ENCODE measurements around the gene GRM7. TPM values are rescaled to one million over a fixed set of nuclear protein-coding genes. Genes with fewer than 3 reads are reported as not detected.

Gene GRM7
- total and polyA plus RNA-seq, 9 donors, result 0.18 to 0.85 (median 0.26) TPM; not detected in 3

DNA sequence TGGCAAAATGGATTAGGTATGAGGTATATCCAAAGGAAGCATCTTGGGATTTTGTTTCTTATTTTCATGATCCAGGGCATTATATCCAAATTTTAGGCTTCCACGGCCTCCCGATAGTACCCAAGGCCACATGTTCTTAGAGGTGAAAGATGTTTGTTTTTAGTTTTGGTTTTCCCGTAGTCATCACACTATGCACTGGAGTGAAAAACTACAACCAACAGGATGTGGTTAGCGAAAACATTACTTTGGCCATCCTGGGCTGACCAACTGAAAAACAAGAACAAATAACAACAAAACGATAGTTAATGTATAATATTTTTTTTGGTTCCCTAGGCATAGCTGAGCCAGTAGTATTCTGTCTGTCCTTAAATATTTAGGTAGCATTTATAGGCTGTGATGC lies 749.7 kb downstream of the GRM7 start:
- no peaks in the 10 kb centered on the region for H3K9me3 ChIP-seq
- no peaks in the 10 kb centered on the region for H3K4me1 ChIP-seq (ENCODE audit: insufficient read depth)
- WGBS, 3 donors, result 21 to 51% (median 28%) methylated on average over 5 of the region's 5 CpGs
- DNase-seq, result no peak
- no peaks in the 10 kb centered on the region for H3K27me3 ChIP-seq
- H3K36me3 ChIP-seq, result no peaks in the 10 kb centered on the region
- H3K27ac ChIP-seq, result no peak overlapping the region
- TF ChIP-seq, protein P1, sequence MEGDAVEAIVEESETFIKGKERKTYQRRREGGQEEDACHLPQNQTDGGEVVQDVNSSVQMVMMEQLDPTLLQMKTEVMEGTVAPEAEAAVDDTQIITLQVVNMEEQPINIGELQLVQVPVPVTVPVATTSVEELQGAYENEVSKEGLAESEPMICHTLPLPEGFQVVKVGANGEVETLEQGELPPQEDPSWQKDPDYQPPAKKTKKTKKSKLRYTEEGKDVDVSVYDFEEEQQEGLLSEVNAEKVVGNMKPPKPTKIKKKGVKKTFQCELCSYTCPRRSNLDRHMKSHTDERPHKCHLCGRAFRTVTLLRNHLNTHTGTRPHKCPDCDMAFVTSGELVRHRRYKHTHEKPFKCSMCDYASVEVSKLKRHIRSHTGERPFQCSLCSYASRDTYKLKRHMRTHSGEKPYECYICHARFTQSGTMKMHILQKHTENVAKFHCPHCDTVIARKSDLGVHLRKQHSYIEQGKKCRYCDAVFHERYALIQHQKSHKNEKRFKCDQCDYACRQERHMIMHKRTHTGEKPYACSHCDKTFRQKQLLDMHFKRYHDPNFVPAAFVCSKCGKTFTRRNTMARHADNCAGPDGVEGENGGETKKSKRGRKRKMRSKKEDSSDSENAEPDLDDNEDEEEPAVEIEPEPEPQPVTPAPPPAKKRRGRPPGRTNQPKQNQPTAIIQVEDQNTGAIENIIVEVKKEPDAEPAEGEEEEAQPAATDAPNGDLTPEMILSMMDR (IDR thresholded peaks at IDR 0.05), result no peak
- TF ChIP-seq POLR2A (IDR thresholded peaks at IDR 0.05) (no peak), EP300 (IDR thresholded peaks at IDR 0.05) (no peak)
- no peak overlapping the region for H3K4me3 ChIP-seq
- intact Hi-C loops (cut with DNase I), result no loop called here

DNA sequence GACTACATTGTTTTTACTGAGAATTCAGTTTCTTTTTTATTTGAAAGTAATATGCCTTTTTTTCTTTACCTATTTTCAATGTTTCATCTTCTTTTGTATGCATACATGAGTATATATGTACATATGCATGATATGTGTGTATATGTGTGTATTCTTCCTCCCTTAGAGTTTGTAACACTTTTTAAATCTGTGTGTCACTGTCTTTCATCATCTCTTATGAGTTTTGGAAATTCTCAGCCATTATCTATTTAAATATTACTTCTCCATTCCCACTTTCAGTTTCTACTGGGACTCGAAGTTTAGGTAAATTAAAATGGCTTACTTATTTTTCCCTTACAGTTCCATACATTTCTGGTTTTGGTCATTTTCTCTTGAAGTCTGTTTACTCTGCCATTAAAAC lies 754.1 kb downstream of the GRM7 start:
- WGBS, 3 donors, result 76 to 84% (median 80%) methylated on average over 1 of the region's 1 CpG
- no peak for TF ChIP-seq EP300 (IDR thresholded peaks at IDR 0.05)
- TF ChIP-seq, protein P1 (IDR thresholded peaks at IDR 0.05), result no peak
- no peak for TF ChIP-seq POLR2A (IDR thresholded peaks at IDR 0.05)
- H3K4me1 ChIP-seq (ENCODE audit: insufficient read depth), result no peaks in the 10 kb centered on the region
- no peaks in the 10 kb centered on the region for H3K36me3 ChIP-seq
- H3K9me3 ChIP-seq, result no peaks in the 10 kb centered on the region
- intact Hi-C loops (cut with DNase I), result no loop called here
- no peaks in the 10 kb centered on the region for H3K27me3 ChIP-seq
- no peak overlapping the region for H3K4me3 ChIP-seq
- DNase-seq, result no peak
- H3K27ac ChIP-seq, result no peak overlapping the region

- H3K36me3 ChIP-seq, result no peaks in the 10 kb centered on the region
- no peaks in the 10 kb centered on the region for H3K4me1 ChIP-seq (ENCODE audit: insufficient read depth)
- 94 to 95% (median 94%) methylated on average over 2 of the region's 2 CpGs for WGBS, 3 donors
- DNase-seq, result no peak
- no peak overlapping the region for H3K27ac ChIP-seq
- no peak for TF ChIP-seq POLR2A (IDR thresholded peaks at IDR 0.05)
- TF ChIP-seq, protein P1 (IDR thresholded peaks at IDR 0.05), result no peak
- no peak for TF ChIP-seq EP300 (IDR thresholded peaks at IDR 0.05)
- intact Hi-C loops (cut with DNase I), result no loop called here
- H3K27me3 ChIP-seq, result no peaks in the 10 kb centered on the region
- H3K4me3 ChIP-seq, result no peak overlapping the region
- no peaks in the 10 kb centered on the region for H3K9me3 ChIP-seq
Measured at GRCh38 chr3:7618606-7619005, 757.7 kb downstream of the GRM7 start.

- WGBS, 3 donors, result 96 to 98% (median 97%) methylated on average over 1 of the region's 1 CpG
Measured at GRCh38 chr3:7620401-7620800, 759.5 kb downstream of the GRM7 start.

DNA sequence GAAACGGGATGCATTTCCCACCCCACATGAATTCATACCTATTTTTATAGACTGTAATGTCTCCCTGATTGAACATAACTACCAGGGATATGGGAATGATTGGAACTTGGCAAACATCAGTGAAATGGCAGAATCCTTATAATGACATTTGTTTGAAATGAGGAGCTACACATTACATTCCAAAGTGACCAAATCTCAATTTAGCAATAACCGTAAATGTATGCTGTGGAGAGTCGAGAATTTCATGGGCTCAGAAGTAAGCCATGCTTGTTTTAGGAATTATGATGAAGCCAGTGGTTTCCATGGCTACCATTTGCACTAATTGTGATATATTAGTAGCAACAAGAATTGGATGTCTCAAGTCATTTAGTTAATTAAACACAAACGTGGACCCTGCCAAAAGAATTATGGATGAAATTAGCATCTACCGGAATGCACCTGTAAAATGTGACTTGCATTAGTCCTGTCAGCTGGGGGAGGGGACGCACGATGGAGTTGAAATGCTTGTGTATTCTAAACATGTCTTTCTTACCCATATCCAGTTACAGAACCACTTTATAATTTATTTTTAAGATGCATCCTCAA lies 760.2 kb downstream of the GRM7 start:
- intact Hi-C loops (cut with DNase I), result no loop called here
- TF ChIP-seq POLR2A (IDR thresholded peaks at IDR 0.05) (no peak), EP300 (IDR thresholded peaks at IDR 0.05) (no peak)
- TF ChIP-seq, protein P1 (IDR thresholded peaks at IDR 0.05), result no peak

More at GRCh38 chr3:7620401-7620800, 759.5 kb downstream of the GRM7 start:
- H3K27me3 ChIP-seq, result no peaks in the 10 kb centered on the region
- H3K9me3 ChIP-seq, result no peaks in the 10 kb centered on the region
- H3K27ac ChIP-seq, result no peak overlapping the region
- intact Hi-C loops (cut with DNase I), result no loop called here
- no peak overlapping the region for H3K4me3 ChIP-seq
- no peaks in the 10 kb centered on the region for H3K36me3 ChIP-seq
- no peak for TF ChIP-seq EP300 (IDR thresholded peaks at IDR 0.05)
- no peak for DNase-seq
- H3K4me1 ChIP-seq (ENCODE audit: insufficient read depth), result no peaks in the 10 kb centered on the region

More for the DNA sequence above, 760.2 kb downstream of the GRM7 start:
- H3K4me3 ChIP-seq, result no peak overlapping the region
- no peaks in the 10 kb centered on the region for H3K36me3 ChIP-seq
- no peak overlapping the region for H3K27ac ChIP-seq
- H3K9me3 ChIP-seq, result no peaks in the 10 kb centered on the region
- 82 to 89% (median 85%) methylated on average over 7 of the region's 7 CpGs for WGBS, 3 donors
- no peaks in the 10 kb centered on the region for H3K27me3 ChIP-seq
- H3K4me1 ChIP-seq (ENCODE audit: insufficient read depth), result no peaks in the 10 kb centered on the region
- no peak for DNase-seq
